Measurements from ENCODE around the gene KRTAP2-3.
"Not testable (repeated sequence)": the region's sequence is repeated elsewhere in the genome, so short reads cannot be mapped to it uniquely, and the experiment has no call there.

The KRTAP2-3 gene

GRCh38 chr17:41065829-41066624 is 6.1 kb upstream of the KRTAP2-3 start, which contains the start of gene KRTAP2-4:
TSS of gene KRTAP2-4 (minus strand) at chr17:41065879. CDS start at chr17:41065845, 34 bp downstream.
- DNase-seq, result no peak

DNA sequence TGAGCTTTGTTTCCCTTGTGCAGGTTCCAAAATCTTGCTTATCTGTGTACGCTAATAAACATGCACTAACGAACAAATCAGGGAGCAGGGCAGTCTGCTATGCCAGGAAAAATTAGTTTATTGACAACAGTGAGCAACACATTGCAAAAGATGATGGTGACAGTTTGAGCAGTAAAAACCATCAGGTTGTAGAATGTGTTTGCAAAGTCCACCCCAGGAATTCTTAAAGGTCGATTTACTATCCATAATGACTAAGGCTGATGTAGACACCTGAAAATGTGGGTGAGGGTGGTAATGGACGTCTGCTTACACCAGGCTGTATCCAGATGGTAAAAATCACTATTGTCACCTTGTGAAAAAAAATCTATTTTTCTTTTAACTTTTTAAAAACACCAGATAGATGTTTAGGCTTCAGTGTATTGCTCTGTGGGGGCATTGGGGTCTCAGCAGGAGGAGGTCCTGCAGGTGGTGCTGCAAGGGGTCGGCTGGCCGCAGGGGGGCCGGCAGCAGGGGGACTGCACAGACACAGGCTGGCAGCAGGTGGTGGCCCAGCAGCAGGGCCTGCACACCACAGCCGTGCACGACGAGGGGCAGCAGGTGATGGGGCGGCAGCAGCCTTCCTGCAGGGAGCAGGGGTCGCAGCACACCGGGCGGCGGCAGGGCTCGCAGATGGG is 5.2 kb upstream of the KRTAP2-3 start:
- not testable (repeated sequence) for DNase-seq

GRCh38 chr17:41064301-41064700 is 4.4 kb upstream of the KRTAP2-3 start:
- no peak for DNase-seq

- no peak for DNase-seq
Measured at GRCh38 chr17:41063449-41063848, 3.5 kb upstream of the KRTAP2-3 start.

GRCh38 chr17:41061964-41062363 is 2.0 kb upstream of the KRTAP2-3 start:
- no peak for DNase-seq

- DNase-seq, result not testable (repeated sequence)
Measured at GRCh38 chr17:41059276-41060051, 450 bp downstream of the KRTAP2-3 start.

DNA sequence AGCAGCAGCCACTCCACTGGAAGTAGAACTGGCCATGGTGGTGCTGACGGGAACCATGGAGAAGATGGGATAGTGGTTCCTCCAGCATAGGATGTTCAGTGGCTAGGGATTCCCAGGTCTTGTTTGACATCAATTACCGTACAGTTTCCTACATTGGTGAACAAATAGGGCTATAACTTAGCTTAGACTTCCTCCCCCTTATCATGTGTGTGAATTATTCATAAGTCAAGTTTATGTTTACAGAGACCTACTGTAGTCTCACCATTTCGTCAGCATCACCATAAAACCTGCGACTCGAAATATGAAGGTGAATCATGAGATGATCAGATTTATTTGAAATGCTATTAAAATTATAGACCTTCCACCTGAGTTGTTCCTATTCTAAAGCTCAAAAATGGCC is 1.2 kb downstream of the KRTAP2-3 start:
- DNase-seq, result no peak

DNA sequence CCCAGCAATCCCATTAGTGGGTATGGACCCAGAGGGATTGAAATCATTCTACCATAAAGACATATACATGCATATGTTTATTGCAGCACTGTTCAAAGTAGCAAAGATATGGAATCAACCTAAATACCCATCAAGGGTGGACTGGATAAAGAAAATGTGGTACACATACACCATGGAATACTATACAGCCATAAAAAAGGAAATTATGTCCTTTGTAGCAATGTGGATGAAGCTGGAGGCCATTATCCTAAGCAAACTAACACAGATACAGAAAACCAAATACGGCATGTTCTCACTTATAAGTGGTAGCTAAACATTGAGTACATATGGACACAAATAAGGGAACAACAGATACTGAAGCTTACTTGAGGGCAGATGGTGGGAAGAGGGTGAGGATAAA is 2.4 kb downstream of the KRTAP2-3 start:
- DNase-seq, result no peak

GRCh38 chr17:41055130-41055529 is 4.8 kb downstream of the KRTAP2-3 start, which contains the start of gene KRTAP2-2:
TSS of gene KRTAP2-2 (minus strand) at chr17:41055230. CDS start at chr17:41055211, 19 bp downstream.
- DNase-seq, result not testable (repeated sequence)

GRCh38 chr17:41054556-41054955 is 5.4 kb downstream of the KRTAP2-3 start:
- not testable (repeated sequence) for DNase-seq

- no peak for DNase-seq
Measured at GRCh38 chr17:41054025-41054424, 5.9 kb downstream of the KRTAP2-3 start.

DNA sequence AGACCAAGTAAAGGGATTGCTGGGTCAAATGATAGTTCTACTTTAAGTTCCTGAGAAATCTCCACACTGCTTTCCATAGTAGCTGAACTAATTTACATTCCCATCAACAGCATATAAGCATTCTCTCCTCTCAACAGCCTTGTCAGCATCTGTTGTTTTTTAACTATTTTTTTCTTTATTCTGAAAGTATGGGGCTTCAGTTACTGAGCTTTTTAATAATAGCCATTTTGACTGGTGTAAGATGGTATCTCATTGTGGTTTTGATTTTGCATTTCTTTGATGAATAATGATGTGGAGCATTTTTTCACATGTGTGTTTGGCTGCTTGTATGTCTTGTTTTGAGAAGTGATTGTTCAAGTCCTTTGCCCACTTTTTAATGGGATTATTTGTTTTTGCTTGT is 7.3 kb downstream of the KRTAP2-3 start:
- no peak for DNase-seq

DNA sequence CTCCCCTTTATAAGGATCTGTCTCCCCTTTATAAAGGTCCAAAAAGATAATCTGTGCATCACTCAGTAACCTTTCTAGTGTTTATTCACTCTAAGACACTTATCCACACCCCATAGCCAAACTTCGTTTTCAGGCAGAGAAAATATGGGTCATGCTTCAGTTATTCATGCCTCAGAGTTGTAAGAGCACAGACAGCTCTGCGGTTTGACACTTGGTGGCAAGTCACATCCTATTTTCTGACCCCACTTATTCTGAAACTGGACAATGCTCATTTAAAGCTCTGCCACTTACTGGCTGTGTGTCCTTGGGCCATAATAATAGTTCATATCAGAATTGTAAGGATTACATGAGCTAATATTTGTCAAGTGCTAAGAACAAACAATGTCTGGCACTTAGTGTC is 10.8 kb downstream of the KRTAP2-3 start:
- no peak for DNase-seq

- no peak for DNase-seq
Measured at GRCh38 chr17:41048441-41048840, 11.5 kb downstream of the KRTAP2-3 start.

DNA sequence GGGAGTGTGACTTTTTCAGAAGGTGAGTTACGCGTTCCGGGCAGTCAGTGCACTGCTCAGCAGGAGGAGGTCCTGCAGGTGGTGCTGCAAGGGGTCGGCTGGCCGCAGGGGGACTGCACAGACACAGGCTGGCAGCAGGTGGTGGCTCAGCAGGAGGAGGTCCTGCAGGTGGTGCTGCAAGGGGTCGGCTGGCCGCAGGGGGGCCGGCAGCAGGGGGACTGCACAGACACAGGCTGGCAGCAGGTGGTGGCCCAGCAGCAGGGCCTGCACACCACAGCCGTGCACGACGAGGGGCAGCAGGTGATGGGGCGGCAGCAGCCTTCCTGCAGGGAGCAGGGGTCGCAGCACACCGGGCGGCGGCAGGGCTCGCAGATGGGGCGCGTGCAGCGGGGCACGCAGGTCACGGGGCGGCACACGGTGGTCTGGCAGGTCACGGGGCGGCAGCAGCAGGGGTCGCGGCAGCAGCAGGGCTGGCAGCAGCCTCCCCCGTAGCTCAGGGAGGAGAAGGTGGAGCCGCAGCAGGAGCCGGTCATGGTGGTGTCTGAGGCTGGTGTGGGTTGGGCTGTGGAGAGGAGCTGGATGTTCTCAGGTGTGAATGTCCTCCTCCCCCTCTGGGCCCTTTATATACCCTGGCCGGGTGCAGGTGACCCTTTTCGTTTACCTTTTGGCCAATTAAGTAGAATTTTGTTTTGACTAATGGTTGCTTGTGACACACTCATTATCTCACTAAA is 13.0 kb downstream of the KRTAP2-3 start, which contains the start of gene KRTAP2-1:
TSS of gene KRTAP2-1 (minus strand) at position 582 of the 731 bp plus-strand sequence. CDS start at position 533, 49 bp downstream.
- not testable (repeated sequence) for DNase-seq

GRCh38 chr17:41042953-41043352 is 17.0 kb downstream of the KRTAP2-3 start:
- no peak for DNase-seq

DNA sequence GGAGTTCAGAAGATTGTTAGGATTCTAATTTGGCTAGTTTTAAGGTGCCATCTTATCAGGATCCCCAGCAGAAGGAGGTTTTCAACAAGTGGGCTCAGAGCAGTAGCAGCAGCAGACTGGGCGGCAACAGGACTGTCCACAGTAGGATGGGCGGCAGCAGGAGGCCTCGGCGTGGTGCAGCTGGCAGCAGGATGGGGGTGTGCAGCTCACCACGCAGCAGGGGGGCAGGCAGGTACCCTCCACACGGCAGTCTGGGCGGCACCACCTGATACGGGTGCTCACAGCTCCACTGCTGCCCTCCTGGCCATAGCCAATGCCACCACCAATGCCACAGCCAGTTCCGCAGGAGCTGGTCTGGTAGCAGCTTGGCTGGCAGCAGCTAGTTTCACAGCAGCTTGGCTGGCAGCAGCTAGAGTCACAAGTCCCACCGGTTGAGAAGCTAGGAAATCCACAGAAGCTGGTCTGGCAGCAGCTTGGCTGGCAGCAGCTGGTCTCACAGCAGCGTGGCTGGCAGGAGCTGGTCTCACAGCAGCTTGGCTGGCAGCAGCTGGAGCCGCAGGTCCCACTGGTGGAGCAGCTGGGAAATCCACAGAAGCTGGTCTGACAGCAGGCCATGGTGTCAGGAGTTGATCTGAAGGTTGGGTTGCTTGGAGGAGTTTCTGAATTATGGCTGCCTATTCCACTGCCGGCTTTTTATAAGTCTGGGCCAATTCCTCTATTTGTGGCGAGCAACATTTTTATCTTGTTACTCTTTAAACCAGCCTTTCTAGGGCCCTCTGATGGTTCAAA is 18.9 kb downstream of the KRTAP2-3 start, which contains the start of gene KRTAP1-1:
TSS of gene KRTAP1-1 (minus strand) at position 668 of the 789 bp plus-strand sequence. CDS start at position 615, 53 bp downstream.
- DNase-seq, result peak; percentile 47

- no peak for DNase-seq
Measured at GRCh38 chr17:41037853-41038350, 22.0 kb downstream of the KRTAP2-3 start.

GRCh38 chr17:41034346-41034935 is 25.5 kb downstream of the KRTAP2-3 start, which contains the start of gene KRTAP1-3:
TSS of gene KRTAP1-3 (minus strand) at chr17:41034874. CDS start at chr17:41034821, 53 bp downstream.
- DNase-seq, result not testable (repeated sequence)

- no peak for DNase-seq
Measured at GRCh38 chr17:41029633-41030245, 30.2 kb downstream of the KRTAP2-3 start, which contains the start of gene KRTAP1-4. TSS of gene KRTAP1-4 (minus strand) at chr17:41030195. CDS start at chr17:41030078, 117 bp downstream.
